ENCODE data around the gene RPA1.
A peak's percentile ranks its signal among the peaks of the same experiment; 100 is the strongest.
"Not testable (repeated sequence)": the region's sequence is repeated elsewhere in the genome, so short reads cannot be mapped to it uniquely, and the experiment has no call there.

The RPA1 gene

GRCh38 chr17:1829592-1830257 lies at the start of gene RPA1, which contains the start of gene SMYD4:
RPA1 (plus strand) TSS chr17:1830005; CDS start chr17:1830094, 89 bp downstream.
SMYD4 (minus strand) TSS chr17:1829902; CDS start chr17:1827994, 1,908 bp downstream.
- peak; percentile 100 for DNase-seq (ENCODE audit: low spot score)

GRCh38 chr17:1782171-1782567 lies 47.6 kb upstream of the RPA1 start:
- DNase-seq (ENCODE audit: low spot score): no peak

GRCh38 chr17:1783271-1783670 lies 46.5 kb upstream of the RPA1 start:
- DNase-seq (ENCODE audit: low spot score): no peak

GRCh38 chr17:1783834-1784611 lies 45.8 kb upstream of the RPA1 start:
- DNase-seq (ENCODE audit: low spot score): peak; percentile 84

GRCh38 chr17:1785930-1786329 lies 43.9 kb upstream of the RPA1 start:
- no peak for DNase-seq (ENCODE audit: low spot score)

- no peak for DNase-seq (ENCODE audit: low spot score)
Measured at GRCh38 chr17:1786708-1787107, 43.1 kb upstream of the RPA1 start.

- peak; percentile 95 for DNase-seq (ENCODE audit: low spot score)
Measured at GRCh38 chr17:1787301-1787902, 42.4 kb upstream of the RPA1 start.

- DNase-seq (ENCODE audit: low spot score): no peak
Measured at GRCh38 chr17:1789936-1790335, 39.9 kb upstream of the RPA1 start.

- DNase-seq (ENCODE audit: low spot score): no peak
Measured at GRCh38 chr17:1792495-1793446, 37.0 kb upstream of the RPA1 start.

- DNase-seq (ENCODE audit: low spot score): no peak
Measured at GRCh38 chr17:1793447-1793806, 36.4 kb upstream of the RPA1 start.

- no peak for DNase-seq (ENCODE audit: low spot score)
Measured at GRCh38 chr17:1796800-1797199, 33.0 kb upstream of the RPA1 start.

GRCh38 chr17:1797323-1797722 lies 32.5 kb upstream of the RPA1 start:
- DNase-seq (ENCODE audit: low spot score): no peak

- not testable (repeated sequence) for DNase-seq (ENCODE audit: low spot score)
Measured at GRCh38 chr17:1797846-1798245, 32.0 kb upstream of the RPA1 start.

GRCh38 chr17:1800240-1800639 lies 29.6 kb upstream of the RPA1 start:
- DNase-seq (ENCODE audit: low spot score): no peak

- DNase-seq (ENCODE audit: low spot score): no peak
Measured at GRCh38 chr17:1800712-1801111, 29.1 kb upstream of the RPA1 start.

- DNase-seq (ENCODE audit: low spot score): no peak
Measured at GRCh38 chr17:1802429-1802828, 27.4 kb upstream of the RPA1 start.

- DNase-seq (ENCODE audit: low spot score): no peak
Measured at GRCh38 chr17:1803280-1803679, 26.5 kb upstream of the RPA1 start.

GRCh38 chr17:1807890-1808289 lies 21.9 kb upstream of the RPA1 start:
- no peak for DNase-seq (ENCODE audit: low spot score)

- DNase-seq (ENCODE audit: low spot score): no peak
Measured at GRCh38 chr17:1808644-1809043, 21.2 kb upstream of the RPA1 start.

GRCh38 chr17:1809815-1810214 lies 20.0 kb upstream of the RPA1 start:
- DNase-seq (ENCODE audit: low spot score): not testable (repeated sequence)

- no peak for DNase-seq (ENCODE audit: low spot score)
Measured at GRCh38 chr17:1810450-1811103, 19.2 kb upstream of the RPA1 start.

Measured in AG20443 (cell line).